ENCODE measurements around the gene ORM2.

Gene ORM2

GRCh38 chr9:114342755-114343440 is 13.2 kb downstream of the ORM2 start:
- ChIA-PET POLR2A (ENCODE audit: low non-redundant PET) (no interaction called here), CTCF (interaction anchor here (0.6 to 1.1 kb wide), 3 partner anchors 41 to 264 kb away, joined by 3 read pairs; partner anchors contain the start of gene COL27A1)
- no peak for DNase-seq (ENCODE audit: low spot score)
- TF ChIP-seq CTCF (conservative IDR thresholded peaks at IDR 0.05; ENCODE audit: low read depth): no peak
- peak overlapping the region; percentile 21; the same call in 1 of the 2 replicates for H3K27ac ChIP-seq

DNA sequence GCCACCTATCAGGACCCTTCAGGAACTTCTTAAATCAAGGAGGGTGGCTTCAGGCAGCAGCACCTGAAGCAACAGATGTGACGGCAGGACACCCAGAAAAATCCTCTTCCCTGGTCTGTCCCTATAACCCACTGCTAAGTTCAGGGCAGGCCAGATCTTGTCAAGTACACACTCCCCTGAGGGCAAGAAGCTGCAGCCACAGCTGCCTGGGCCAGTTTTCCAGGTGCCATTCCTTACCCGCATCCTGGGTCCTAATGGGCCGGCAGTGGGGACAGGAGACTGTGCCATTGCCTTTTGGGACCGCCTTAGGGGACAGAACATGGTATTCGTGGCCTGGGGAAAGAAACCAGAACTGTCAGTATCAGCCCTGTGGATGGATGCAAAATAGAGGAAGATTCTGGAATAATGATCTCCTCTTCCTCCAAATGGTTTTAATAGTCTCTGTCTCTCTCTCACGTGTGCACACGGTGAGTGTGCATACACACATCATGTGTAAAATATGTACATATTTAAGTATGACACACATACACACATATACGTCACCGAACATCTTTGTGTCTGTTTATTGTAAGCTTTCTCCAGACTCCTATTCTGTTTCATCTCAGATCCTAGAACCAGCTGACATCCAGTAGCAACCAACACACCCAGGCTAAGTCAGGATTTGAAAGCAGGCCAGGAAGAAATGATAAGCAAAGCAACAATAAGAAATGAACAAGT is 14.0 kb downstream of the ORM2 start:
- ChIA-PET POLR2A (ENCODE audit: low non-redundant PET) (no interaction called here), CTCF (interaction anchor here (0.6 to 0.7 kb wide), 2 partner anchors 40 to 263 kb away, joined by 3 read pairs; no protein-coding TSS in a partner anchor)
- H3K27ac ChIP-seq: peak overlapping the region; percentile 21
- DNase-seq (ENCODE audit: low spot score): peak; percentile 62
- TF ChIP-seq CTCF (conservative IDR thresholded peaks at IDR 0.05; ENCODE audit: low read depth): no peak

GRCh38 chr9:114344188-114344566 is 14.5 kb downstream of the ORM2 start:
- ChIA-PET POLR2A (ENCODE audit: low non-redundant PET) (no interaction called here), CTCF (no interaction called here)
- H3K27ac ChIP-seq: no peak overlapping the region
- no peak for TF ChIP-seq CTCF (conservative IDR thresholded peaks at IDR 0.05; ENCODE audit: low read depth)
- no peak for DNase-seq (ENCODE audit: low spot score)

- CTCF ChIA-PET: interaction anchor here (0.6 kb wide), 1 partner anchor 1344 kb away, joined by 3 read pairs; no protein-coding TSS in a partner anchor
- POLR2A ChIA-PET (ENCODE audit: low non-redundant PET): no interaction called here
- TF ChIP-seq CTCF (conservative IDR thresholded peaks at IDR 0.05; ENCODE audit: low read depth): no peak
Measured at GRCh38 chr9:114344692-114345091, 15.0 kb downstream of the ORM2 start.

GRCh38 chr9:114345493-114346065 is 15.9 kb downstream of the ORM2 start:
- ChIA-PET CTCF (interaction anchor here (0.6 kb wide), 1 partner anchor 14 kb away, joined by 3 read pairs; no protein-coding TSS in a partner anchor), POLR2A (ENCODE audit: low non-redundant PET) (no interaction called here)
- no peak for TF ChIP-seq CTCF (conservative IDR thresholded peaks at IDR 0.05; ENCODE audit: low read depth)
- no peak overlapping the region for H3K27ac ChIP-seq
- DNase-seq (ENCODE audit: low spot score): no peak

More at GRCh38 chr9:114344692-114345091, 15.0 kb downstream of the ORM2 start:
- no peak for DNase-seq (ENCODE audit: low spot score)
- H3K27ac ChIP-seq: no peak overlapping the region

GRCh38 chr9:114346146-114346545 is 16.5 kb downstream of the ORM2 start:
- H3K27ac ChIP-seq: 0 out of 2 replicates have a peak overlapping the region, but pooled peaks have one; percentile 1
- TF ChIP-seq CTCF (conservative IDR thresholded peaks at IDR 0.05; ENCODE audit: low read depth): no peak
- CTCF ChIA-PET: interaction anchor here (0.6 kb wide), 1 partner anchor 13 kb away, joined by 3 read pairs; no protein-coding TSS in a partner anchor
- POLR2A ChIA-PET (ENCODE audit: low non-redundant PET): no interaction called here
- DNase-seq (ENCODE audit: low spot score): no peak
